ENCODE data around the gene PCDHB5. TPM values are rescaled to one million over a fixed set of nuclear protein-coding genes. Genes with fewer than 3 reads are reported as not detected.
"Not testable (repeated sequence)": the region's sequence is repeated elsewhere in the genome, so short reads cannot be mapped to it uniquely, and the experiment has no call there.

Gene PCDHB5
- polyA plus RNA-seq, 10 donors, result 2.7 to 5.1 (median 3.9) TPM

DNA sequence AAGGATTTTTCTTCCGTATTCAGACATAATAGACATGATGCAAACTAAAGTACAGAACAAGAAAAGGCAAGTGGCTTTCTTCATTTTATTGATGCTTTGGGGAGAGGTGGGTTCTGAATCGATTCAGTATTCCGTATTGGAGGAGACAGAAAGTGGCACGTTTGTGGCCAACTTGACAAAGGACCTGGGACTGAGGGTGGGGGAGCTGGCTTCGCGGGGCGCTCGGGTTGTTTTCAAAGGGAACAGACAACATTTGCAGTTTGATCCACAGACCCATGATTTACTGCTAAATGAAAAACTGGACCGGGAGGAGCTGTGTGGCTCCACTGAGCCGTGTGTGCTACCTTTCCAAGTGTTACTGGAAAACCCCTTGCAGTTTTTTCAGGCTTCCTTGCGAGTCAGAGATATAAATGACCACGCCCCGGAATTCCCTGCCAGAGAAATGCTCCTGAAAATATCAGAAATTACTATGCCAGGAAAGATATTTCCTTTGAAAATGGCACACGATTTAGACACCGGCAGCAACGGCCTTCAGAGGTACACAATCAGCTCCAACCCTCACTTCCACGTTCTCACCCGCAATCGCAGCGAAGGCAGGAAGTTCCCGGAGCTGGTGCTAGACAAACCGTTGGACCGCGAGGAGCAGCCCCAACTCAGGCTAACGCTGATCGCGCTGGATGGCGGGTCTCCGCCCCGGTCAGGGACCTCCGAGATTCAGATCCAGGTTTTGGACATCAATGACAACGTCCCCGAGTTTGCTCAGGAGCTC is 15.4 kb downstream of the PCDHB5 start:
- no peak for DNase-seq

DNA sequence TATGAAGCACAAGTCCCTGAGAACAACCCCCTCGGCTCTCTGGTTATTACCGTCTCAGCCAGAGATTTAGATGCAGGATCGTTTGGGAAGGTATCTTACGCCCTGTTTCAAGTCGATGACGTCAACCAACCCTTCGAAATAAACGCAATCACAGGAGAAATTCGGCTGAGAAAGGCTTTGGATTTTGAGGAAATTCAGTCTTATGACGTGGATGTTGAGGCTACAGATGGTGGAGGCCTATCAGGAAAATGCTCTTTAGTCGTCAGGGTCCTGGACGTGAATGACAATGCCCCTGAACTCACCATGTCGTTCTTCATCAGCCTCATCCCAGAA is 16.0 kb downstream of the PCDHB5 start:
- no peak for DNase-seq

GRCh38 chr5:141151632-141152031 is 16.6 kb downstream of the PCDHB5 start:
- not testable (repeated sequence) for DNase-seq

GRCh38 chr5:141152096-141152495 is 17.1 kb downstream of the PCDHB5 start:
- DNase-seq, result not testable (repeated sequence)

- DNase-seq, result no peak
These were observed 20.8 kb downstream of the PCDHB5 start for GRCh38 chr5:141155540-141156374.

- not testable (repeated sequence) for DNase-seq
These were observed 22.4 kb downstream of the PCDHB5 start for GRCh38 chr5:141157356-141157755.

DNA sequence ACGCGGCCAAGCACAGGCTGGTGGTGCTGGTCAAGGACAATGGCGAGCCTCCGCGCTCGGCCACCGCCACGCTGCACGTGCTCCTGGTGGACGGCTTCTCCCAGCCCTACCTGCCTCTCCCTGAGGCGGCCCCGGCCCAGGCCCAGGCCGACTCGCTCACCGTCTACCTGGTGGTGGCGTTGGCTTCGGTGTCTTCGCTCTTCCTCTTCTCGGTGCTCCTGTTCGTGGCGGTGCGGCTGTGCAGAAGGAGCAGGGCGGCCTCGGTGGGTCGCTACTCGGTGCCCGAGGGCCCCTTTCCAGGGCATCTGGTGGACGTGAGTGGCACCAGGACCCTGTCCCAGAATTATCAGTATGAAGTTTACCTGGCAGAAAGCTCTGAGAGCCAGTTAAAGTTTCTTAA is 22.9 kb downstream of the PCDHB5 start:
- DNase-seq, result not testable (repeated sequence)

GRCh38 chr5:141172381-141173204 is 37.6 kb downstream of the PCDHB5 start, which contains the start of gene PCDHB7:
Gene PCDHB7, plus strand, starts transcription at chr5:141172644. Its CDS starts 192 bp downstream, at chr5:141172836.
- peak; percentile 3 to 35 (median 28) for DNase-seq

- not testable (repeated sequence) for DNase-seq
These were observed 39.5 kb downstream of the PCDHB5 start for GRCh38 chr5:141174291-141175104.

GRCh38 chr5:141175933-141176332 is 40.9 kb downstream of the PCDHB5 start:
- no peak for DNase-seq

- not testable (repeated sequence) for DNase-seq
These were observed 42.7 kb downstream of the PCDHB5 start, which contains the start of gene PCDHB8 for GRCh38 chr5:141177577-141178191. Gene PCDHB8, plus strand, starts transcription at chr5:141177790. Its CDS starts 245 bp downstream, at chr5:141178035.

GRCh38 chr5:141179371-141179770 is 44.4 kb downstream of the PCDHB5 start:
- DNase-seq, result not testable (repeated sequence)

- DNase-seq, result not testable (repeated sequence)
These were observed 44.9 kb downstream of the PCDHB5 start for GRCh38 chr5:141179876-141180275.

DNA sequence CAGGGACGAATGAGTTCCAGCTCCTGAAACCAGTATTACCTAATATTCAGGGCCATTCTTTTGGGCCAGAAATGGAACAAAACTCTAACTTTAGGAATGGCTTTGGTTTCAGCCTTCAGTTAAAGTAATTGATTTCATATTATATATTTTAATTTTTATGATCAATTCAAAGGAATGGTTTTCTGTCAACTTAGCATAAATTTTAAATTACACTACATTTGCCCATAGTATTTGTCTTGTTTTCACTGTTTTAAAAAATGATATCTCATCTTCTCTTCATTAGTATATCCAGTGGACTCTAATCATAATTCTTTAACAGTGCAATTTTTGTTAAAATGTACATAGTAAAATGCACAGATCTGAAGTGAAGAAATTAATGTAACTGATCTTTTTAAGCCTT is 45.3 kb downstream of the PCDHB5 start:
- no peak for DNase-seq

GRCh38 chr5:141182248-141182647 is 47.2 kb downstream of the PCDHB5 start, which contains the start of gene PCDHB16:
Gene PCDHB16, plus strand, starts transcription at chr5:141182387. Its CDS starts 173 bp downstream, at chr5:141182560.
- DNase-seq, result peak; percentile 9 to 40 (median 27)

- not testable (repeated sequence) for DNase-seq
These were observed 49.3 kb downstream of the PCDHB5 start for GRCh38 chr5:141184117-141184855.

- peak in 1 of 3 donors; percentile 13 for DNase-seq
These were observed 52.0 kb downstream of the PCDHB5 start, which contains the start of gene PCDHB9 for GRCh38 chr5:141186897-141187512. Gene PCDHB9, plus strand, starts transcription at chr5:141187161. Its CDS starts 158 bp downstream, at chr5:141187319.

Measured in muscle of back (tissue), 11 donors.